RWPE2 (cell line): ENCODE data around the gene WRAP73.

ENCODE experiments used
- ATAC-seq: fragments of 200-7000 bp; cut with Tn5 transposase; 3 replicates; pipeline ENCODE4 v1.9.1; 2021; ENCODE audit warnings: low read depth
- DNase-seq: peaks from one replicate; pipeline ENCODE4 v3.0.0-alpha.2; 2020; ENCODE audit warnings: low spot score
- H3K27ac ChIP-seq: fragments of 450-650 bp; 2 replicates; pipeline ENCODE4 v1.5.1; 2017; ENCODE audit warnings: mild to moderate bottlenecking; ENCODE audit not compliant: poor library complexity, severe bottlenecking
- H3K27me3 ChIP-seq: fragments of 250-450 bp; sonication (Bioruptor Pico); 2 replicates; pipeline ENCODE4 v1.5.1; 2021; ENCODE audit warnings: mild to moderate bottlenecking, moderate library complexity; ENCODE audit not compliant: insufficient read depth, poor library complexity, severe bottlenecking
- H3K36me3 ChIP-seq: fragments of 250-450 bp; sonication (Bioruptor Pico); 2 replicates; pipeline ENCODE4 v1.5.1; 2020; ENCODE audit warnings: low read depth, mild to moderate bottlenecking, moderate library complexity
- H3K4me1 ChIP-seq: fragments of 250-450 bp; sonication (Bioruptor Pico); 2 replicates; pipeline ENCODE4 v1.5.1; 2021; ENCODE audit warnings: mild to moderate bottlenecking, moderate library complexity; ENCODE audit not compliant: insufficient read depth, poor library complexity, severe bottlenecking
- H3K4me3 ChIP-seq: fragments of 250-450 bp; sonication (Bioruptor Pico); 2 replicates; pipeline ENCODE4 v1.5.1; 2021; ENCODE audit warnings: mild to moderate bottlenecking, moderate library complexity; ENCODE audit not compliant: severe bottlenecking
- H3K9me3 ChIP-seq: fragments of 250-450 bp; sonication (Bioruptor Pico); 2 replicates; pipeline ENCODE4 v1.5.1; 2021; ENCODE audit warnings: mild to moderate bottlenecking, moderate library complexity; ENCODE audit not compliant: severe bottlenecking
- TF ChIP-seq, protein P1 (sequence below): fragments of 450-650 bp; IDR thresholded peaks from one replicate; pipeline ENCODE4 v1.5.1; 2017; ENCODE audit warnings: mild to moderate bottlenecking, moderate library complexity; ENCODE audit not compliant: poor library complexity, severe bottlenecking

The WRAP73 gene

GRCh38 chr1:3603571-3604467 is 46.1 kb downstream of the WRAP73 start:
- Histone ChIP-seq H3K4me1 (no peaks in the 10 kb centered on the region), H3K27ac (no peak overlapping the region), H3K9me3 (no peaks in the 10 kb centered on the region), H3K27me3 (no peaks in the 10 kb centered on the region), H3K4me3 (no peak overlapping the region), H3K36me3 (no peaks in the 10 kb centered on the region)
- no peak for DNase-seq
- ATAC-seq, result no peak
- TF ChIP-seq, protein P1, sequence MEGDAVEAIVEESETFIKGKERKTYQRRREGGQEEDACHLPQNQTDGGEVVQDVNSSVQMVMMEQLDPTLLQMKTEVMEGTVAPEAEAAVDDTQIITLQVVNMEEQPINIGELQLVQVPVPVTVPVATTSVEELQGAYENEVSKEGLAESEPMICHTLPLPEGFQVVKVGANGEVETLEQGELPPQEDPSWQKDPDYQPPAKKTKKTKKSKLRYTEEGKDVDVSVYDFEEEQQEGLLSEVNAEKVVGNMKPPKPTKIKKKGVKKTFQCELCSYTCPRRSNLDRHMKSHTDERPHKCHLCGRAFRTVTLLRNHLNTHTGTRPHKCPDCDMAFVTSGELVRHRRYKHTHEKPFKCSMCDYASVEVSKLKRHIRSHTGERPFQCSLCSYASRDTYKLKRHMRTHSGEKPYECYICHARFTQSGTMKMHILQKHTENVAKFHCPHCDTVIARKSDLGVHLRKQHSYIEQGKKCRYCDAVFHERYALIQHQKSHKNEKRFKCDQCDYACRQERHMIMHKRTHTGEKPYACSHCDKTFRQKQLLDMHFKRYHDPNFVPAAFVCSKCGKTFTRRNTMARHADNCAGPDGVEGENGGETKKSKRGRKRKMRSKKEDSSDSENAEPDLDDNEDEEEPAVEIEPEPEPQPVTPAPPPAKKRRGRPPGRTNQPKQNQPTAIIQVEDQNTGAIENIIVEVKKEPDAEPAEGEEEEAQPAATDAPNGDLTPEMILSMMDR, result no peak

- Histone ChIP-seq H3K4me1 (no peaks in the 10 kb centered on the region), H3K4me3 (no peak overlapping the region), H3K27me3 (no peaks in the 10 kb centered on the region), H3K36me3 (no peaks in the 10 kb centered on the region), H3K27ac (no peak overlapping the region), H3K9me3 (no peaks in the 10 kb centered on the region)
- DNase-seq (no peak), ATAC-seq (no peak)
- TF ChIP-seq, protein P1, result no peak
Measured at GRCh38 chr1:3603156-3603555, 46.7 kb downstream of the WRAP73 start.

- no peak for ATAC-seq
- Histone ChIP-seq H3K27ac (no peak overlapping the region), H3K4me1 (no peaks in the 10 kb centered on the region), H3K36me3 (no peaks in the 10 kb centered on the region), H3K4me3 (no peak overlapping the region), H3K27me3 (no peaks in the 10 kb centered on the region), H3K9me3 (no peaks in the 10 kb centered on the region)
- TF ChIP-seq, protein P1, result no peak
- DNase-seq, result no peak
Measured at GRCh38 chr1:3602375-3602774, 47.5 kb downstream of the WRAP73 start.

DNA sequence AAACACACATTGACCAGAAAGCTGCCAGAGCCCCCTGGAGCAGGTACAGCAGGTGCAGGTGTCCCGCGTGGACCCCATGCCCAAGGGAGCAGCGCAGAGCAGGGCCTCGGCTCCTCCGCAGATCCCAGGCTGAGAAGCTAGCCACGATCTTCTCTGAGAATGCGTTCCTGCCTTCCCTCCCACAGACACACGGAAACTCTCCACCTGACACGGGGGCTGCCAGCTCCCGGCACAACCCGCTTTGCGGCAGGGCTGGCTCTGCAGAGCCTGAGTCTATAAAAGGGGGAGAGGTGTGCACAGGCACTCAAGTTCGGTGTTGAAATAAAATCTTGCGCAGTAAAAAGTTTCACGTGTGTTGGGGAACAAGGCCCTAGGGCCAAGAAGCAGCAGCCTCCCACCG is 48.2 kb downstream of the WRAP73 start:
- H3K4me1 ChIP-seq, result no peaks in the 10 kb centered on the region
- no peak for ATAC-seq
- DNase-seq, result no peak
- no peaks in the 10 kb centered on the region for H3K27me3 ChIP-seq
- no peaks in the 10 kb centered on the region for H3K36me3 ChIP-seq
- no peaks in the 10 kb centered on the region for H3K9me3 ChIP-seq
- no peak overlapping the region for H3K27ac ChIP-seq
- no peak overlapping the region for H3K4me3 ChIP-seq
- TF ChIP-seq, protein P1, result no peak

DNA sequence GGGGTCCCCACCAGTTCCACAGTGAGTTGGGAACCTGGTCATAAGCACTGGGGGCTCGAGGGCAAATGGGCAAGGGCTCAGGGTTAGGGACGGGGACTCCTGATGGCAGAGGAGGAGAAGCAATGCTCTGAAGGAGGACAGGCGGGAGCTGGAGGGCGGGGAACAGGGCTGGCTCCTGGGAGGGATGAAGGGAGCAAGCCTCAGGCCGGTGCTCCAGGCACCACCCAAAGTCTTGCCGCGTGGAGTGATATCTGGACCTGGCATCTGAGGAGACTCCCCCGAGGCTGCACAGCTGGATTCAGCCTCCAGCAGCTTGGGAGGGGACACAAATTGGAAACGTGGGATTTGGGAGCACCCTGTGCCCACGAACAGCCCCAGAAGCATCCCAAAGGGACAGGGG is 49.5 kb downstream of the WRAP73 start:
- Histone ChIP-seq H3K36me3 (no peaks in the 10 kb centered on the region), H3K4me1 (no peaks in the 10 kb centered on the region), H3K4me3 (no peak overlapping the region), H3K9me3 (no peaks in the 10 kb centered on the region), H3K27me3 (no peaks in the 10 kb centered on the region), H3K27ac (no peak overlapping the region)
- TF ChIP-seq, protein P1, result no peak
- ATAC-seq, result no peak
- DNase-seq, result no peak
